Suppressor macrophage (primary cell): ENCODE measurements around the gene OPRM1.
A peak's percentile ranks its signal among the peaks of the same experiment; 100 is the strongest.

Experiments
- DNase-seq, 4 experiments: peaks; one replicate each; pipeline ENCODE4 v3.0.0-alpha.2; 2020 to 2022

OPRM1 gene

GRCh38 chr6:154242617-154243357 lies 203.7 kb downstream of the OPRM1 start:
- DNase-seq: no peak

- no peak for DNase-seq
Measured at GRCh38 chr6:154243793-154244750, 205.0 kb downstream of the OPRM1 start.

GRCh38 chr6:154245506-154245905 lies 206.5 kb downstream of the OPRM1 start:
- DNase-seq: no peak

GRCh38 chr6:154246723-154247118 lies 207.7 kb downstream of the OPRM1 start:
- no peak for DNase-seq

- peak in 2 of 4 experiments; percentile 43 to 56 for DNase-seq
Measured at GRCh38 chr6:154247119-154247861, 208.2 kb downstream of the OPRM1 start.

GRCh38 chr6:154249499-154250298 lies 210.7 kb downstream of the OPRM1 start:
- peak in 3 of 4 experiments; percentile 25 to 48 (median 40) for DNase-seq

- peak in 2 of 4 experiments; percentile 31 to 32 for DNase-seq
Measured at GRCh38 chr6:154251116-154251515, 212.1 kb downstream of the OPRM1 start.

GRCh38 chr6:154252678-154253077 lies 213.6 kb downstream of the OPRM1 start:
- peak; percentile 36 to 69 (median 62) for DNase-seq

GRCh38 chr6:154257067-154257466 lies 218.0 kb downstream of the OPRM1 start:
- peak; percentile 80 to 96 (median 88) for DNase-seq

- peak; percentile 62 to 82 (median 76) for DNase-seq
Measured at GRCh38 chr6:154258064-154258757, 219.2 kb downstream of the OPRM1 start.

- peak; percentile 31 to 66 (median 52) for DNase-seq
Measured at GRCh38 chr6:154261688-154262397, 222.8 kb downstream of the OPRM1 start.

- DNase-seq: no peak
Measured at GRCh38 chr6:154266560-154267099, 227.6 kb downstream of the OPRM1 start.

GRCh38 chr6:154267508-154268106 lies 228.6 kb downstream of the OPRM1 start:
- no peak for DNase-seq

- peak in 3 of 4 experiments; percentile 46 to 54 (median 50) for DNase-seq
Measured at GRCh38 chr6:154268486-154268885, 229.4 kb downstream of the OPRM1 start.

GRCh38 chr6:154274168-154274567 lies 235.1 kb downstream of the OPRM1 start:
- no peak for DNase-seq

- peak in 2 of 4 experiments; percentile 80 to 88 for DNase-seq
Measured at GRCh38 chr6:154276810-154277628, 238.0 kb downstream of the OPRM1 start.

- no peak for DNase-seq
Measured at GRCh38 chr6:154277629-154278017, 238.6 kb downstream of the OPRM1 start.

GRCh38 chr6:154280521-154280920 lies 241.5 kb downstream of the OPRM1 start:
- no peak for DNase-seq
